Naive thymus-derived CD4-positive, alpha-beta T cell (primary cell): ENCODE data around the gene FRG1. TPM values are rescaled to one million over a fixed set of nuclear protein-coding genes. Genes with fewer than 3 reads are reported as not detected.
"Not testable (repeated sequence)": the region's sequence is repeated elsewhere in the genome, so short reads cannot be mapped to it uniquely, and the experiment has no call there.

ENCODE experiments used
- ATAC-seq: fragments of 150-1000 bp; cut with Tn5 transposase; 2 replicates; pipeline ENCODE4 v1.10.0; 2021; ENCODE audit warnings: mild to moderate bottlenecking, moderate library complexity
- CTCF ChIA-PET: fragments of 350-600 bp; sonication (Branson Sonifier 250); formaldehyde crosslinking; loops from one replicate; lab custom pipeline; 2021; ENCODE audit warnings: antibody characterized with exemption; lab: Charles Lee
- POLR2A ChIA-PET: fragments of 350-600 bp; sonication (Branson Sonifier 250); formaldehyde crosslinking; loops from one replicate; lab custom pipeline; 2021; ENCODE audit warnings: antibody characterized with exemption, inconsistent platforms; lab: Charles Lee
- DNase-seq, 9 donors: peaks; one replicate each; pipeline versions ENCODE4 v3.0.0 to v3.0.0-alpha.2; 2020 to 2022; ENCODE audit warnings: mixed read lengths in 1 of 9
- H3K27ac ChIP-seq: one replicate; pipeline ENCODE4 v1.7.0; 2013; ENCODE audit warnings: mild to moderate bottlenecking, low read depth, low read length, moderate library complexity
- H3K27me3 ChIP-seq, 2 donors: one replicate each; pipeline ENCODE4 v1.7.0; 2013; ENCODE audit warnings: low read length in 2 of 2, mild to moderate bottlenecking in 2 of 2, moderate library complexity in 2 of 2; ENCODE audit not compliant: control insufficient read depth in 2 of 2, insufficient read depth in 2 of 2
- H3K36me3 ChIP-seq, 3 experiments: 1 replicate in 2 of 3; 2 replicates in 1 of 3; pipeline ENCODE4 v1.7.0; 2013; ENCODE audit warnings: low read length in 3 of 3, mild to moderate bottlenecking in 3 of 3, moderate library complexity in 1 of 3; ENCODE audit not compliant: insufficient read depth in 3 of 3, control insufficient read depth in 2 of 3
- H3K4me1 ChIP-seq, 2 donors: one replicate each; pipeline ENCODE4 v1.7.0; 2013; ENCODE audit warnings: low read length in 2 of 2, mild to moderate bottlenecking in 2 of 2, moderate library complexity in 1 of 2; ENCODE audit not compliant: control insufficient read depth in 2 of 2, insufficient read depth in 2 of 2
- H3K4me3 ChIP-seq: 2 replicates; pipeline ENCODE4 v1.7.0; 2013; ENCODE audit warnings: mild to moderate bottlenecking, low read length
- H3K9me3 ChIP-seq, 3 experiments: 1 replicate in 2 of 3; 2 replicates in 1 of 3; pipeline ENCODE4 v1.7.0; 2013; ENCODE audit warnings: low read length in 3 of 3; ENCODE audit not compliant: control insufficient read depth in 2 of 3
- H3K27ac Mint-ChIP-seq, 9 donors: one replicate each; pipeline ENCODE4 v1.8.0; 2020 to 2022; ENCODE audit warnings: mixed read lengths in 9 of 9, mild to moderate bottlenecking in 8 of 9, moderate library complexity in 5 of 9, inconsistent platforms in 2 of 9
- H3K27me3 Mint-ChIP-seq, 5 donors: one replicate each; pipeline ENCODE4 v1.8.0; 2021 to 2022; ENCODE audit warnings: mixed read lengths in 5 of 5, mild to moderate bottlenecking in 1 of 5
- H3K36me3 Mint-ChIP-seq, 5 donors: one replicate each; pipeline ENCODE4 v1.8.0; 2020 to 2022; ENCODE audit warnings: mixed read lengths in 5 of 5, mild to moderate bottlenecking in 3 of 5, inconsistent platforms in 1 of 5
- H3K4me1 Mint-ChIP-seq, 7 donors: one replicate each; pipeline ENCODE4 v1.8.0; 2020 to 2022; ENCODE audit warnings: mixed read lengths in 7 of 7, mild to moderate bottlenecking in 3 of 7, inconsistent platforms in 1 of 7
- H3K4me3 Mint-ChIP-seq, 10 donors: one replicate each; pipeline ENCODE4 v1.8.0; 2020 to 2022; ENCODE audit warnings: mild to moderate bottlenecking in 10 of 10, mixed read lengths in 10 of 10, moderate library complexity in 6 of 10, inconsistent platforms in 2 of 10
- H3K9me3 Mint-ChIP-seq, 11 donors: one replicate each; pipeline ENCODE4 v1.8.0; 2020 to 2022; ENCODE audit warnings: mixed read lengths in 11 of 11, mild to moderate bottlenecking in 4 of 11, inconsistent platforms in 1 of 11, moderate library complexity in 1 of 11
- intact Hi-C, 2 donors: fragments of 100-400 bp; cut with micrococcal nuclease; formaldehyde crosslinking; loops; one replicate each; pipeline ENCODE4 v1.15.1; 2023
- polyA plus RNA-seq, 2 donors: library from polyadenylated mRNA; unstranded; fragments of 300-500 nt; fragmentation: Illumina TruSeq; gene quantifications; one replicate each; pipeline ENCODE4 v1.2.3, GENCODE V29; 2021
- total RNA-seq, 6 experiments: library from RNA in 5 of 6; stranded (reverse) in 5 of 6; gene quantifications; 1 replicate in 5 of 6; 2 replicates in 1 of 6; pipeline ENCODE4 v1.2.3 and lab custom pipeline; 2021 to 2026

FRG1 gene
- total RNA-seq (10 to 100 TPM; 45.0 to 75.0 (median 55.2) TPM), polyA plus RNA-seq (10 to 100 TPM; 54.4 to 55.1 TPM), total RNA-seq (lab: John Stamatoyannopoulos, UW) (35.5 reads per million, percentile 64 among the genes with 10 or more reads in this experiment)

DNA sequence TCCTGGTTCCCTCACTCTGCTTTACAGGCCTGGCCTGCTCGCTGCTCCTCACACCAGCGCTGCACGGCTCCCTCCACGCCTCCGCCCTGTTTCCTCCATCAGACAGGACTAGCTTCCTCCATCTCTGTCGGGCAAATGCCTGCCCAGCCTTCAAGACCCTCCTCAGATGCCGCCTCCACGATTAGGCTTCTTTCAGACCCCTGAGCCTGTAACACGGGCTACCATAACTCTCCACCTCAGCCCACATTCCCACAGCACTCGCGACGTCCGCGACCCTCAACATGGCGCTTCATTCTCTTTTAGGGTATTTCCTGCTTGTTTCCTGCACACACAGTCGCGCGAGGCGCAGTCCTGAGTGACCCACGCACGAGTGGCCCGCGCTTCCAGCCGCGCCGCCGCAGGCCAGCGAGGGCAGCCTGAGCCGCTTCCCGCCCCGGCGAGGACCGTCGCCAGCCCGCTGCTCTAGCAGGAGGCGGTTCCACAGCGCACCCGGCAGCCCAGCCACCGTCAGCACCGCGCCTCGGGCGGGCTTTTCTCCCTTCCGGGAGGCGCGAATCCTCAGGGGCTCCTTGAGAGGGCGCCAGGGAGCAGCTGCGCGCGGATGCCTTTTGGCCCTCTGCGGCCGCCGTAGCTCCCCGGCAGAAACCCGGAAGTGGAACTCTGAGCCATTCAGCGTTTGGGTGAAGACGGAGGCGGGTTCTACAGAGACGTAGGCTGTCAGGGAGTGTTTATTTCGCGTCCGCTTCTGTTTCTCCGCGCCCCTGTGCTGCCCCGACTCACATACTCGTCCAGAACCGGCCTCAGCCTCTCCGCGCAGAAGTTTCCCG, at the start of gene FRG1:
Gene FRG1, plus strand, starts transcription at position 695 of the 827 bp plus-strand sequence. CDS start 138 bp downstream, outside the sequence.
- Histone ChIP-seq H3K4me3 (peak within 1 kb of the TSS; percentile 97), H3K27me3 (no peaks in the 10 kb centered on the region), H3K9me3 (no peaks in the 10 kb centered on the region), H3K36me3 (peaks cover 0 to 3% (median 0%) of the 10 kb centered on the region in 3 experiments), H3K4me1 (peaks cover 23 to 25% of the 10 kb centered on the region in 2 donors), H3K27ac (peak within 1 kb of the TSS; percentile 90)
- peak; percentile 94 to 100 (median 99) for DNase-seq
- Mint-ChIP-seq H3K4me1 (peaks cover 29 to 64% (median 52%) of the 10 kb centered on the region in 7 donors), H3K27me3 (peaks cover 0 to 2% (median 0%) of the 10 kb centered on the region in 5 donors), H3K27ac (peak within 1 kb of the TSS; percentile 86 to 98 (median 97)), H3K36me3 (peaks cover 12 to 49% (median 41%) of the 10 kb centered on the region in 5 donors), H3K4me3 (peak within 1 kb of the TSS; percentile 86 to 98 (median 95)), H3K9me3 (peaks cover 4 to 39% (median 13%) of the 10 kb centered on the region in 11 donors)
- CTCF ChIA-PET = no interaction called here
- POLR2A ChIA-PET = interaction anchor here (1.2 kb wide), 1 partner anchor 9 kb away, joined by 3 read pairs; no protein-coding TSS in a partner anchor
- intact Hi-C loops = no loop called here
- peak; percentile 99 for ATAC-seq

DNA sequence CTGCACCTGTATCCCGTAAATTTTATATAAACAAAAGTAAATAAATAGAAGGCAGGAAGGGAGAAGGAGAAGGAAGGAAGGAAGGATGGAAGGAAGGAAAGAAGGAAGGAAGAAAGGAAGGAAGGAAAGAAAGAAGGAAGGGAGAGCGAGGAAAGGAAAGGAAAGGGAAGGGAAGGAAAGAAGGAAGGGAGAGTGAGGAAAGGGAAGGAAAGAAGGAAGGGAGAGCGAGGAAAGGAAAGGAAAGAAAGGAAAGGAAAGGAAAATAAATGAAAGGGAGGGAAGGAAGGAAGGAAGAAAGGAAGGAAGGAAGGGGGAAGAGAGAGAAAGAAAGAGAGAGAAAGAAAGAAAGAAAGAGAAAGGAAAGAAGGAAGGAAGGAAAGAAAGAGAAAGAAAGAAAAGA, 43.0 kb upstream of the FRG1 start:
- no peak for DNase-seq
- ATAC-seq = no peak
- H3K27me3 ChIP-seq = no peaks in the 10 kb centered on the region
- no peak overlapping the region for H3K27ac ChIP-seq
- peaks cover 0 to 4% (median 3%) of the 10 kb centered on the region in 5 donors for H3K27me3 Mint-ChIP-seq
- peaks cover 0 to 2% (median 0%) of the 10 kb centered on the region in 7 donors for H3K4me1 Mint-ChIP-seq
- H3K9me3 Mint-ChIP-seq = peaks cover 0 to 6% (median 2%) of the 10 kb centered on the region in 11 donors
- intact Hi-C loops = no loop called here
- ChIA-PET CTCF (no interaction called here), POLR2A (no interaction called here)
- peaks cover 0 to 11% (median 0%) of the 10 kb centered on the region in 5 donors for H3K36me3 Mint-ChIP-seq
- no peaks in the 10 kb centered on the region for H3K9me3 ChIP-seq
- no peak overlapping the region for H3K4me3 Mint-ChIP-seq
- no peak overlapping the region for H3K4me3 ChIP-seq
- no peaks in the 10 kb centered on the region for H3K36me3 ChIP-seq
- H3K27ac Mint-ChIP-seq = no peak overlapping the region
- H3K4me1 ChIP-seq = no peaks in the 10 kb centered on the region

DNA sequence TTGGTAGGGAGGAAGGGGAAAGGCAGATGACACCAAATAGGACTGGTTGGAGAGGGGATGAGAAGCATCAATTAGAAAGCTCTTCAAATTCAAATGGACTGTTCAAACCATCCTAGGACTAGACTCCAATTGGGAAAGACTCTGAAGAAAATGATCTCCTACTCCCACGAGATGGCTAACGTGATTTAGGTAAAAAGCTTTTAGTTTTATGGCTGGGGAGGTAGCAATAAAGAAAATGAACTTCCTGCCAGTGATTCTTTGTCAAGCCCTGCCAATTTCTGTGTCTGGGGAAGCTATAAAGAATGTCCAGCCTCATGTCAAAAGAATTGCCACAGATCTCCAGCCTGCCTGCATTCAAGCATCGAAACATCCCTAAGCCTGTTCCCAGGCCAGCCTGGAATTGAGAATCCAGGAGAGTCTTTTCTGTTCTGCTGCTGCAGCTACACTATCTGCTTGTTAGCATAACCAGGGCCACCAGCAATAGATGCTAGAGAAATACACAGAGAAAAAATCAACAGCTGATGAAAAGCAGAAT, 41.1 kb upstream of the FRG1 start:
- H3K4me1 Mint-ChIP-seq, H3K36me3 ChIP-seq, ATAC-seq, H3K4me1 ChIP-seq, DNase-seq, H3K9me3 Mint-ChIP-seq, H3K9me3 ChIP-seq, CTCF ChIA-PET, H3K27ac ChIP-seq, H3K27ac Mint-ChIP-seq, H3K4me3 ChIP-seq, intact Hi-C loops, POLR2A ChIA-PET, H3K27me3 ChIP-seq, H3K4me3 Mint-ChIP-seq: not testable (repeated sequence)
- H3K36me3 Mint-ChIP-seq = peaks cover 0 to 11% (median 0%) of the 10 kb centered on the region in 5 donors
- H3K27me3 Mint-ChIP-seq = peaks cover 0 to 11% (median 3%) of the 10 kb centered on the region in 5 donors

DNA sequence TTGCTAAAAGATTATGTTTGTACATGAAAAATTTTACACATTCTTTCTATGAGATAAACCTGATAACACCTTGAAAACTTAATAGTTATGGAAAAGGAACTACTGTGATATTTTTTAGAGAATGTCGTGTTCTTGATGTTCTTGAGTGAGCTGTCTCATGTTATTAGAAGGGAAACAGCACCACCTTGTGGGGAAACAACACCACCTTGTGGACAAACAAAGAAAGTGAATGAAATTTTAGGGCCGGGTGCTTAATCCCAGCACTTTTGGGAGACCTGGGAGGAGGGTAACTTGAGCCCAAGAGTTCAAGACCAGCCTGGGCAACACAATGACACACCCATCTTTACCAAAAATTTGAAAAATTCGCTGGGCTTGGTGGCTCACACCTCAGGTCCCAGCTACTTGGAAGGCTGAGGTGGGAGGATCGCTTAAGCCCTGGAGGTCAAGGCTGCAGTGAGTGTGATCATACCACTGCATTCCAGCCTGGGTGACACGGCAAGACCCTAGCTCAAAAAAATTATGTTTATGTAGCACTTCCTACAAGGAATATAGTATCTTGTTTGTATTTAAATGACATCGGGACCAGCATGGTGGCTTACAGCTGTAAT, 36.1 kb upstream of the FRG1 start:
- ATAC-seq (peak; percentile 70), DNase-seq (peak in 7 of 9 donors; percentile 14 to 54 (median 38))
- H3K4me3 Mint-ChIP-seq, H3K9me3 Mint-ChIP-seq, H3K27ac ChIP-seq, H3K4me1 Mint-ChIP-seq, H3K27ac Mint-ChIP-seq, H3K36me3 ChIP-seq, intact Hi-C loops, H3K4me1 ChIP-seq, H3K4me3 ChIP-seq, POLR2A ChIA-PET, H3K9me3 ChIP-seq, H3K27me3 ChIP-seq, H3K36me3 Mint-ChIP-seq: not testable (repeated sequence)
- H3K27me3 Mint-ChIP-seq = peaks cover 0 to 22% (median 8%) of the 10 kb centered on the region in 5 donors
- CTCF ChIA-PET = interaction anchor here (0.7 kb wide), 1 partner anchor 1020 kb away, joined by 3 read pairs; no protein-coding TSS in a partner anchor

DNA sequence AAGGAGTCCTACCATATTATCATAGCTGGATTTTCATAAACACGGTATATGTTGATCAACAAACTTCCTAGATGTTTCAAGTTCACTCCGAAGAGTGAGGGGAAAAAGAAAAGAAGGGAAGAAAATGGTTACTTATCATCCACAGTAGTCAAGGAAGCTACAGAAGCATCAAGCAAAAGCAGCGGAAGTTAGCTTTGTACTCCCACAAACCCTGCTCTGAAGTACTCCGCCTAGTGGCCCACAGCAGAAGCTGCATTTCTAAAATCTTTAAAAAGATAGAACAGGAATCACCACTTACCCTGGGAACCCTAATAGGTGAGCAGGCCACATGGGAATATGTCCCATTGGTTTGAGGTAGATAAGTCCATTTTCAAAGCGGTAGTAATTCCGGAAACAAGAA, 28.5 kb upstream of the FRG1 start:
- Histone ChIP-seq H3K9me3 (no peaks in the 10 kb centered on the region), H3K27ac (no peak overlapping the region), H3K27me3 (no peaks in the 10 kb centered on the region), H3K4me3 (no peak overlapping the region), H3K4me1 (no peaks in the 10 kb centered on the region), H3K36me3 (no peaks in the 10 kb centered on the region)
- ATAC-seq = no peak
- ChIA-PET POLR2A (no interaction called here), CTCF (no interaction called here)
- Mint-ChIP-seq H3K9me3 (peaks cover 0 to 29% (median 9%) of the 10 kb centered on the region in 11 donors), H3K36me3 (peaks cover 0 to 12% (median 4%) of the 10 kb centered on the region in 5 donors), H3K4me1 (no peaks in the 10 kb centered on the region), H3K4me3 (no peak overlapping the region), H3K27me3 (peaks cover 0 to 25% (median 9%) of the 10 kb centered on the region in 5 donors), H3K27ac (no peak overlapping the region)
- peak in 1 of 9 donors; percentile 14 for DNase-seq
- intact Hi-C loops = no loop called here

DNA sequence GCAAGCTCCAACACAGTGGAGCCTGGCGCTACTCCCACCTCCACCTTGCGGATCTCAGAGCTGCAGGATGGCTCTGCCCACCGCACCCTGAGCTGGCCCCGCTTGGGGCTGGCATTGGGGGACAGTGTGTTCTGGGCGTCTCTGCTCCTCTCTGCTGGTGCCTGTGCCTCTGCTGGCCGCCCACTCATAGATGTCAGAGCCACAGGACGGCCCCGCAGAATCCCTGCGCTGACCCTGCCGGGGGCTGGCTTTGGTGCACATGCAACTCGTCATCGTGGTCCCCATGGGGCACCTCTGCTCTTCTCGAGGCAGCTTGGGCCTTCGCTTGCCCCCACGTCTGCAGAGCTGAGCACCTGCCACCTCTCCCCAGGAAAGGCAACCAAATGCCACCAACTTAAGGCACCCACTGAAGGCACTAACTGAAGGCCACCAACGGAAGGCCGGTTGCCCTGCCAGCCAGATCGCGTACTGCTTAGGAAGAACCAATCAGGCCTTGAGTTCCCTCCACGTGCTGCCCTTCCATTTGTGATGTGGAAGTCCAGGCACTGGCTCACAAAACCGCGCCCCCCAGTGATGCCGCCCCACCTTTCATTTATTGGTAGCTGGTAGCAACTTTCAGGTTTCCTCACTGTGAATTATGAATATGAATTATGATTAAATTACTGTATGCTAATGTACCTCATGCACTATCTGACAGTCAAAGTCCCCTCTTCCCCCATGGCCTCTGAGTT, 23.3 kb upstream of the FRG1 start:
- intact Hi-C loops = no loop called here
- Histone ChIP-seq H3K27ac (no peak overlapping the region), H3K4me1 (no peaks in the 10 kb centered on the region), H3K4me3 (no peak overlapping the region), H3K36me3 (no peaks in the 10 kb centered on the region), H3K9me3 (peaks cover 0 to 13% (median 5%) of the 10 kb centered on the region in 3 experiments), H3K27me3 (no peaks in the 10 kb centered on the region)
- Mint-ChIP-seq H3K36me3 (peaks cover 11 to 36% (median 32%) of the 10 kb centered on the region in 5 donors), H3K27ac (no peak overlapping the region), H3K4me3 (no peak overlapping the region), H3K27me3 (no peaks in the 10 kb centered on the region), H3K9me3 (peaks cover 4 to 39% (median 22%) of the 10 kb centered on the region in 11 donors), H3K4me1 (peaks cover 0 to 2% (median 0%) of the 10 kb centered on the region in 7 donors)
- ATAC-seq = no peak
- ChIA-PET POLR2A (no interaction called here), CTCF (no interaction called here)
- no peak for DNase-seq
